HG02970 (cell line): ENCODE data around the gene RNF207.

Source experiments
- ATAC-seq: cut with Tn5 transposase; IDR thresholded peaks from one replicate; pipeline ENCODE4 v1.9.1; 2021; ENCODE audit warnings: mild to moderate bottlenecking, moderate library complexity, moderate number of reproducible peaks; ENCODE audit not compliant: unreplicated experiment, low FRiP score

Gene RNF207

DNA sequence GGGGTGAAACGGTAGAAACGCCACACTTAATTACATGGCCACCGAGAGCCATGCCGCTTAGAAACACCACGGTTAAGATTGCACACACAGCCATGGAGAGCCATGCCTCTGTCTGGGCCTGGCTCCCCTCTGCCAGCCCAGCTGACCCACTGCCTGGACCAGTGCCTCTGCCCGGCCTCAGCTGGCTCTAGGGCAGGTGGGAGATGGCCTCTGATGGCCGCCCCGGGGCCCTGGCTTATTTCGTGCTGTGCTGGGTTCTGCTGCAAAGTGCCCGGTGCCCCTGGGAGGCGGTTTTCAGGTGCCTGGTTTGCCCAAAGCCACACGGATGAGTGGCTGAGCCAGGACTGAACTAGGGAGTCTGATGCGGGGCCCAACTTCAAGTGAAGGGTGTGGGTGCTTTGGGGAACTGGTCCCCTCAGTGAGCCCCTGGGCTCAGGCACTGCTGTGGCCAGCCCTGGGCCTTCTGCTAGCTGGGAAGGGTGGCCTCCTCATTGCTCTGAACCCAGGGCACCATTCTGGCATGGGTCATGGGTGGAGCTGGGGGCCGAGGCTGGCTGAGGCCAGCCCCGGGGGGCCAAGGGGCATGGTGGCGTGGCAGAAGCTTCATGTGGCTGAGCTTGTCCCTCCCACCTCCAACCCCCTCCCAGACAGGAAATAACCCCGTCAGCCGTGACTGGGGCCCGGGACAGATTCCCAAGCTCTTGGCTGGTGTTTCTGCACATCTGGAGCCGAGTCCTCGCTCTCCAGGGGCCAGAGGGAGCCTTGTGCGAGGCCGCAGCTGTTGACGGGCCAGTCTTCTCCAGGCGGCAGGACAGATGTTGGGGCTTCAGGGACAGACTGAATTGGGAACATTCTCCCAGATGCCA is 56.9 kb downstream of the RNF207 start:
- ATAC-seq, result no peak

- no peak for ATAC-seq
Measured at GRCh38 chr1:6263716-6264115, 57.8 kb downstream of the RNF207 start.

GRCh38 chr1:6265151-6265550 is 59.2 kb downstream of the RNF207 start:
- ATAC-seq, result no peak

DNA sequence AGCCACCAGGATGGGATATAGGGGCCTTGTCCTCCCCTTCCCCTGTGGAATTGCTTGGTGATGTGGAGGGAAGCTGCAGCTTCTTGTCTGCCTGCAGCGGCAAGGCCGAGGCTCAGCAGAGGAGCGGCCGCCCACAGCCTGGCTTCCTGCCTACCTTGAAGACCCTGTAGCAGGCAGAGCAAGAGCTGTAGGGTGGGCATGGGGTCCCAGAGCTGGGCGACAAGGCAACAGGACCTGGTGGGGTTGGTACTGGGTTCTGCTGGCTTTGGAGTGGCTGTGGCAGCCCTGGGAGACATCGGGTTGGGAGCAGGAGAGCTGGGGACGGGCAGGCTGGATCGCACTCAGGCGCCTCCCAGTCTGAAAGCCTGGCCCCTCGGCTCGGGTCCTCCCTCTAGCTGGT is 60.7 kb downstream of the RNF207 start:
- no peak for ATAC-seq

GRCh38 chr1:6267686-6268322 is 61.9 kb downstream of the RNF207 start:
- ATAC-seq, result no peak

GRCh38 chr1:6268415-6268814 is 62.5 kb downstream of the RNF207 start:
- no peak for ATAC-seq

DNA sequence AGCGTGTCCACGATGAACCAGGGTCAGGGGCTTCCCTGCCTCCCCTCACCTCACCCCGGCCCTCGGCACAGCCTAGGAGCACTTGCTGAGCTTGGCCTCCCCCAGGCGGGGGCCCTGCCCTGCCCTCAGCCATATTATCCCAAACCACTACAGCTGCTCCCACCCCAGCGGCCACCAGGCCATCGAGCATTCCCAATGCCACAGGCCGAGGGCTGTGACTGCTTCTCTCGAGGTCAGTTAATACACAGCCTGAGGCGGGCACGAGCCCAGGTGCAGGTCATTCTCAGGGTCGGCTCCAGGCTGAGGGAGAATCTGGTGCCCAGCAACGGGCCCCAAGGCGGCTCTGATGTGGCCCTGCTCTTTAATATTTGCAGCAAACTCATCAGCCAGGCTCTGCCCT is 63.4 kb downstream of the RNF207 start:
- no peak for ATAC-seq

DNA sequence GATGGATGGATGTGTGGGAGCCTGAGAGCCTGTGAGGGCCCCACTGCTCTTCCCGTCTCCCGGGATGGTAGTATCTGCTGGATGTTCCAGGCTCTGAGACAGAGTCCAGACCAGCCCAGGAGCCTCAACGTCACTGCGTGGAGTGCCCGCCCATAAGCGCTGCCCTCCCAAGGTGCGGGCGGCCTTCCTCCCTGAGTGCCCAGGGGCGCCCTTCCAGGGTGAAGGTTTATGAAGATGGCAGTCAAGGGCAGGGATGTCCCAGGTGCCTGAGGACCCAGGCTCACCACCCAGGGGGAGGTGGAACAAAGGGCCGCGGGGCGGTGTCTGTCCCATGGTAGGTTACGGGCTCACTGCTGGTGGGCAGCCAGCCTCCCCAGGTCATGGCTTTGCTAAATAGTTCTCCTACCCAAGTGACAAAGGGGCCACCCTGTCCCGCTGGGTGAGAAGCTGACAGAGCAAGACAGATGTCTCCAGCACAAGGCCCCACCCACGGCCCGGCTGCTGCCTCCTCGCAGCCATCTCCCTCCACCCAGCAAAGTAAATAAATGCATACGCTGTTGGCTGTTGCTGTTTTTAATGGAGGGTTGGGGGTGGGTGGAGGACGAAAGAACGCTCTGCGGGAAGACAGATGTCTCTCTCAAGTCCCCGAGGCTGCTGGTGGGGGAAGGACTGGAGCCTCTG is 63.9 kb downstream of the RNF207 start:
- ATAC-seq, result no peak

- no peak for ATAC-seq
Measured at GRCh38 chr1:6270401-6270800, 64.5 kb downstream of the RNF207 start.
